ENCODE data around the gene ELMO1.

Gene ELMO1

GRCh38 chr7:37408291-37409228, 40.1 kb downstream of the ELMO1 start:
- DNase-seq (ENCODE audit: low read depth), result no peak

- DNase-seq (ENCODE audit: low read depth), result no peak
These were observed 43.0 kb downstream of the ELMO1 start for GRCh38 chr7:37405603-37406122.

- DNase-seq (ENCODE audit: low read depth), result no peak
These were observed 43.5 kb downstream of the ELMO1 start for GRCh38 chr7:37405128-37405527.

GRCh38 chr7:37399876-37400421, 48.7 kb downstream of the ELMO1 start:
- no peak for DNase-seq (ENCODE audit: low read depth)

- no peak for DNase-seq (ENCODE audit: low read depth)
These were observed 50.3 kb downstream of the ELMO1 start for GRCh38 chr7:37398403-37398802.

- no peak for DNase-seq (ENCODE audit: low read depth)
These were observed 52.9 kb downstream of the ELMO1 start for GRCh38 chr7:37395618-37396259.

GRCh38 chr7:37394158-37394557, 54.5 kb downstream of the ELMO1 start:
- no peak for DNase-seq (ENCODE audit: low read depth)

- DNase-seq (ENCODE audit: low read depth), result no peak
These were observed 55.2 kb downstream of the ELMO1 start for GRCh38 chr7:37393476-37393875.

- no peak for DNase-seq (ENCODE audit: low read depth)
These were observed 56.0 kb downstream of the ELMO1 start for GRCh38 chr7:37392673-37393017.

- DNase-seq (ENCODE audit: low read depth), result no peak
These were observed 56.6 kb downstream of the ELMO1 start for GRCh38 chr7:37391791-37392672.

- DNase-seq (ENCODE audit: low read depth), result no peak
These were observed 58.5 kb downstream of the ELMO1 start for GRCh38 chr7:37390114-37390513.

GRCh38 chr7:37388811-37389210, 59.9 kb downstream of the ELMO1 start:
- DNase-seq (ENCODE audit: low read depth), result no peak

- DNase-seq (ENCODE audit: low read depth), result no peak
These were observed 62.9 kb downstream of the ELMO1 start for GRCh38 chr7:37385787-37386186.

GRCh38 chr7:37382546-37383088, 66.0 kb downstream of the ELMO1 start:
- DNase-seq (ENCODE audit: low read depth), result no peak

GRCh38 chr7:37380831-37381230, 67.8 kb downstream of the ELMO1 start:
- no peak for DNase-seq (ENCODE audit: low read depth)

GRCh38 chr7:37379546-37380277, 69.0 kb downstream of the ELMO1 start:
- no peak for DNase-seq (ENCODE audit: low read depth)

GRCh38 chr7:37377231-37377630, 71.4 kb downstream of the ELMO1 start:
- no peak for DNase-seq (ENCODE audit: low read depth)

- no peak for DNase-seq (ENCODE audit: low read depth)
These were observed 72.3 kb downstream of the ELMO1 start for GRCh38 chr7:37376386-37376785.

- DNase-seq (ENCODE audit: low read depth), result no peak
These were observed 75.9 kb downstream of the ELMO1 start for GRCh38 chr7:37372750-37373149.

- no peak for DNase-seq (ENCODE audit: low read depth)
These were observed 76.9 kb downstream of the ELMO1 start for GRCh38 chr7:37371755-37372154.

GRCh38 chr7:37369906-37370305, 78.8 kb downstream of the ELMO1 start:
- DNase-seq (ENCODE audit: low read depth), result no peak

All from HS-5 (cell line).